LNCAP (cell line): ENCODE measurements around the gene MRPL49.

Experiments used
- TF ChIP-seq, protein P1 (sequence below): fragments of 450-650 bp; IDR thresholded peaks from 2 replicates; pipeline ENCODE4 v1.5.1; 2017; ENCODE audit warnings: mild to moderate bottlenecking

Gene MRPL49

DNA sequence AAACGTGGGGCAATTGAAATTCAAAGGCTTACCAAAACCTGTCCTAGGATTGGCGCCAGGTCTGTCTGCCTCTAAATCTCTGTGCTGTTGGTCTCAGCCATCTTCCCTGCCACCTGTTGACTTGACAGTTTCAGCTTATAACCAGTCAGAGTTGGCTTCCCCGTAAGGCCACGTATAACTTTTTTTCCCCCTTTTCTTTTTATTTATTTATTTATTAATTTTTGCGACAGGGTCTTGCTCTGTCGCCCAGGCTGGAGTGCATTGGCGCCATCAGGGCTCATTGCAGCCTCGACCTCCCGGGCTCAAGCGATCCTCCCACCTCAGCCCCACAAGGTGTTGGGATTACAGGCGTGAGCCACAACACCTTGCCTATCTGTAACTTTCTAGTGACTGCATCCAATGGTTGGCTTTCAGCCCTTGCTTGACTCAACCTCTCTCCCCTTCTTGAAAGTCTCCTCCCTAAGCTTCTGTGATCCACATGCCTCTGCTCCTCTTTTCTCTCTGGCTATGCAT, 13.6 kb downstream of the MRPL49 start:
- TF ChIP-seq, protein P1, sequence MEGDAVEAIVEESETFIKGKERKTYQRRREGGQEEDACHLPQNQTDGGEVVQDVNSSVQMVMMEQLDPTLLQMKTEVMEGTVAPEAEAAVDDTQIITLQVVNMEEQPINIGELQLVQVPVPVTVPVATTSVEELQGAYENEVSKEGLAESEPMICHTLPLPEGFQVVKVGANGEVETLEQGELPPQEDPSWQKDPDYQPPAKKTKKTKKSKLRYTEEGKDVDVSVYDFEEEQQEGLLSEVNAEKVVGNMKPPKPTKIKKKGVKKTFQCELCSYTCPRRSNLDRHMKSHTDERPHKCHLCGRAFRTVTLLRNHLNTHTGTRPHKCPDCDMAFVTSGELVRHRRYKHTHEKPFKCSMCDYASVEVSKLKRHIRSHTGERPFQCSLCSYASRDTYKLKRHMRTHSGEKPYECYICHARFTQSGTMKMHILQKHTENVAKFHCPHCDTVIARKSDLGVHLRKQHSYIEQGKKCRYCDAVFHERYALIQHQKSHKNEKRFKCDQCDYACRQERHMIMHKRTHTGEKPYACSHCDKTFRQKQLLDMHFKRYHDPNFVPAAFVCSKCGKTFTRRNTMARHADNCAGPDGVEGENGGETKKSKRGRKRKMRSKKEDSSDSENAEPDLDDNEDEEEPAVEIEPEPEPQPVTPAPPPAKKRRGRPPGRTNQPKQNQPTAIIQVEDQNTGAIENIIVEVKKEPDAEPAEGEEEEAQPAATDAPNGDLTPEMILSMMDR: no peak

DNA sequence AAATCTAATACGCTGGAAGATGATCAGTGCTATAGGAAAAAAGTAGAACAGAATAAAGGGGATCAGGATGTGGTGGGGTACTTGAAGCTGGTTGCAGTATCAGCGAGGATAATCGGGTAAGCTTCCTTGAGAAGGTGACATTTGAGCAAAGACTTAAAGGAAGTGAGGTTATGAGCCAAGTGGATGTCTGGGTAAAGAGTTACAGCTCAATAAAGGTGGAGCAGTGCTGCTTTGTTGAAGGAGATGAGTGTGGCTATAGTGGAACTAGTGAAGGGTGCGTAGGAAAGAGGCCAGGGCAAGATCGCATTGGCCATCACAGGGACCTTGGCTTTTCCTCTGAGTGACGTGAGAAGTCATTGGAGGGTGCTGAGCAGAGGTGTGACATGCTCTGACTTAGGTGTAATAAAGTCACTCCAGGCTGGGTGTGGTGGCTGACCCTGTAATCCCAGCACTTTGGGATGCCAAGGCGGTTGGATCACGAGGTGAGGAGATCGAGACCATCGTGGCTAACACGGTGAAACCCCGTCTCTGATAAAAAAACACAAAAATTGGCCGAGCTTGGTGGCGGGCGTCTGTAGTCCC, 14.5 kb downstream of the MRPL49 start:
- TF ChIP-seq, protein P1: no peak

DNA sequence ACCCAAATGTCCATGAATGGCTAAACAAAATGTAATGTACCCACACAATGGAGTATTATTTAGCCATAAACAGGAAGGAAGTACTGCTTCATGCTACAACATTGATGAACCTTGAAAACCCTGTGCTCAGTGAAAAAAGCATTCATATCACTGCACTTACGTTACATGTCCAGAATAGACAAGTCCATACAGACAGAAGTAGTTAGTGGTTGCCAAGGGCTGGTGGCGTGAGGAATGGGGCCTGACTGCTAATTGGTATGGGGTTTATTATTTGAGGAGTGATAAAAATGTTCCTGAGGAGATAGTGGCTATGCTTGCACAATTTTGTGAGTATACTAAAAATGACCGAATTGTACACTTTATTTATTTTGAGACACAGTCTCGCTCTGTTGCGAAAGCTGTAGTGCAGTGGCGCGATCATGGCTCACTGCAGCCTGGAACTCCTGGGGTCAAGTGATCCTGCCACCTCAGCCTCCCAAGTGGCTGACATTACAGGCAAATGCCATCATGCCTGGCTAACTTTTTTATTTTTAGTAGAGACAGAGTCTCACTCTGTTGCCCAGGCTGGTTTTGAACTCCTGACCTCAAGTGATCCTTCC, 19.9 kb downstream of the MRPL49 start:
- TF ChIP-seq, protein P1: no peak

DNA sequence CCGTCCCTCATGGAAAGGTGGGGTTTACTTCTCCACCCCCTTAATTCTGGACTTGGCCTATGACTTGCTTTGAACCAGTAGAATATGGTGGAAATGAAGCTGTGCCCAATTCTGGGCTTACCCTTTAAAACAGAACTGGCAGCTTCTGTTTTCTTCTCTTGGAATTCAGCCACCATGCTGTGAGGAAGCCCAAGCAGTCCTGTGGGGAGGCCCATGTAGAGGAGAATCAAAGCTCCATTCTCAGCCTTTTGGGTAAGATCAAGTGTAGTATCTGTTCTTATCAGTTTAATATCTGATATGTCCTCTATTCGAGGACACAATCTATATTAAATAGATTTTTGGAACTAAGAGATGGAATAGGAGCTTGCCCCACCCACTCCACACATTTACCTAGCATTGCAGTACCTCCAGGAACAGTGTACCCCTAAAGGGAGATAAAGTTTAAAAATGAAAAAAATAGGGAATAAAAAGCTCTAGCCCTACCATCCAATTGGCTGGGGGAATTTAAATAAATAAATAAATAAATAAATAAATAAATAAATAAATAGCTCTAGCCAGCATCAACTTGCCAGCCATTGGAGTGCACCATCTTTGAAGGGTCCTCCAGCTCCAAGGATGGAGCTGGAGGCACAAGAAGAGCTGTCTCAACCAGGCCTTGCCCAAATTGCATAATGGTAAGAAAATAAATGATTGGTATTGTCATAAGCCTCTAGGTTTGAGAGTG, 25.4 kb downstream of the MRPL49 start:
- TF ChIP-seq, protein P1: no peak

DNA sequence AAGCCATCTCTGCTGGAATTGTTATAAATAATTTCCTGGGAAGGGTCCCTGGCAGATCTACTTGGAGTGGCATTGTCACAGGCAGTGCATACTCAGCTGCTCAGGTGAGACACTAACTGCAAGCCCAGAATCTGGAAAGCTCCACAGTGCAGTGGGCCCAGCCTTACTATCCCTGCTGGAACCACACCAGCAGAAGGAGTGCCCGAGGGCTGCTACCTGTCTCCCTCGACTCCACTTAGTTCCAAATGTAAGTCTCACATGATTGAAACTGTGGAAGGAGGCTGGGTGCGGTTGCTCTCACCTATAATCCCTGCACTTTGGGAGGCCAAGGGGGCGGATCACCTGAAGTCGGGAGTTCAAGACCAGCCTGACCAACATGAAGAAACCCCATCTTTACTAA, 26.5 kb downstream of the MRPL49 start:
- TF ChIP-seq, protein P1: no peak

DNA sequence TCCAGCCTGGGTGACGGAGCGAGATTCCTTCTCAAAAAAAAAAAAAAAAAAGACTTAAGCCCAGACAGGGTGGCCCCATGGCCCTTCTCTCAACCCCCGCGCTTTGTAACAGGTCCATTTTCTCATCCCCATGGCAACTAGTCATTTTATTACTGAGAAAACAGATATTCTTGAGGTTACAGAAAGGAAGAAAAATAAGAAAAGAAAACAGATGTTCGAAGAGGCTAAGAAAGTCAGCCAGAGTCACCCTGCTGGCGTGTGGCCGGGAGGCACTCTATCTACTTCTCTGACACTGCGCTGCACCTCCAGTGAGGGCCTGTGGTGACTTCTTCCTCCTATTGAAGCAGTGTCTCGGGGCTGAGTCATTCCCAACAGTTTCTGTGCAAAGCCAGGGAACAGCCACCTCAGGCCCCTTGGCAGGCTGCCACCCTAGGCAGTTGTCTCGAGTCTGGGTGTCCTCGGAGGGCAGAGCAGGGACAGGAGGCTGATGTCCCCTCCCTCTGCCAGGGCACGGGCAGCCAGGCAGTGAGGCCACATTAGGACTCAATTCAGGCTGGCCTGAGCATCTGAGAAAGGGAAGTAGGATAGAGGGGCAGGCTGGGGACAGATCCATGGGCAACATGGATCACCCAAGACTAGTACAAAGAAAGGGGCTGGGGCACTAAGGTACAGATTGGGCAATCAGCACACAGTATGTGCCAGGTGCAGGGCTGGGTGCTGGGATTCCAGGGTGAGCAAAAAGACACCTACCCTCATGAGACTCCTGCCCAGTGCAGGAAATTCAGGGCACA, 28.6 kb downstream of the MRPL49 start:
- TF ChIP-seq, protein P1: no peak

DNA sequence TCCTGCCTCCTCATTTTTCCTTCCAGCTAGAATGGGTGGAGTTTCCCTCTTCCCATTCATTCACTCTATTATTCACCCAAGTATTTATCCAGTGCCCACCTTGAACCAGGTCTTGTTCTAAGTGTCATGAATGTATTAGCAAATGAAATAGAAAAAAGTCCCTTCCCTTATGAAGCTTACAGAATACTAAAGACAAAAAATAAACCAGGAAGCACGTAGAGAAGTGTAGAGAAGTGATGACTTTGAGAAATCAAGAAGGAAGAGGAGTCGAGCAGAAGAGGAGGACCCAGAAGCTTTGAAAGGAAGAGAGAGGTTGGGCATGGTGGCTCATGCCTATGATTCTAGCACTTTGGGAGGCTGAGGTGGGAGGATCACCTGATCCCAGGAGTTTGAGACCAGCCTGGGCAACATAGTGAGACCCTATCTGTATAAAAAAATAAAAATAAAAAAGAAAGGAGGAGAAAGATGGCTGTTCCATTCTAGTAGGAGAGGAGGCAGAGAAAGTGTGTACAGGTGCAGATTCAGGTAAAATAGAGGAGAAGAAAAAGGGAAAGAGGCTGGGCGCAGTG, 29.3 kb downstream of the MRPL49 start:
- TF ChIP-seq, protein P1: no peak
